Epithelial cell of proximal tubule (primary cell): ENCODE data around the gene FARSB. TPM values are rescaled to one million over a fixed set of nuclear protein-coding genes. Genes with fewer than 3 reads are reported as not detected.
"Not testable (repeated sequence)": the region's sequence is repeated elsewhere in the genome, so short reads cannot be mapped to it uniquely, and the experiment has no call there.

Source experiments
- DNase-seq: peaks from one replicate; pipeline ENCODE4 v3.0.0-alpha.2; 2011; ENCODE audit warnings: low read depth
- H3K4me3 ChIP-seq: 2 replicates; pipeline ENCODE4 v1.5.1; 2011; ENCODE audit warnings: low read depth, mild to moderate bottlenecking, low read length
- total RNA-seq: library from RNA; depleted of rRNA; stranded (reverse); fragments of >200 nt; gene quantifications from 2 replicates; pipeline ENCODE4 v1.2.3, GENCODE V29; 2015
- TF ChIP-seq, protein P1 (sequence below): conservative IDR thresholded peaks from 2 replicates; pipeline ENCODE4 v1.5.1; 2012; ENCODE audit warnings: low read depth, mild to moderate bottlenecking, low read length

The FARSB gene
- 18.3 and 34.8 TPM in 2 replicates for total RNA-seq

- H3K4me3 ChIP-seq = peak within 1 kb of the TSS; percentile 86
- TF ChIP-seq, protein P1, sequence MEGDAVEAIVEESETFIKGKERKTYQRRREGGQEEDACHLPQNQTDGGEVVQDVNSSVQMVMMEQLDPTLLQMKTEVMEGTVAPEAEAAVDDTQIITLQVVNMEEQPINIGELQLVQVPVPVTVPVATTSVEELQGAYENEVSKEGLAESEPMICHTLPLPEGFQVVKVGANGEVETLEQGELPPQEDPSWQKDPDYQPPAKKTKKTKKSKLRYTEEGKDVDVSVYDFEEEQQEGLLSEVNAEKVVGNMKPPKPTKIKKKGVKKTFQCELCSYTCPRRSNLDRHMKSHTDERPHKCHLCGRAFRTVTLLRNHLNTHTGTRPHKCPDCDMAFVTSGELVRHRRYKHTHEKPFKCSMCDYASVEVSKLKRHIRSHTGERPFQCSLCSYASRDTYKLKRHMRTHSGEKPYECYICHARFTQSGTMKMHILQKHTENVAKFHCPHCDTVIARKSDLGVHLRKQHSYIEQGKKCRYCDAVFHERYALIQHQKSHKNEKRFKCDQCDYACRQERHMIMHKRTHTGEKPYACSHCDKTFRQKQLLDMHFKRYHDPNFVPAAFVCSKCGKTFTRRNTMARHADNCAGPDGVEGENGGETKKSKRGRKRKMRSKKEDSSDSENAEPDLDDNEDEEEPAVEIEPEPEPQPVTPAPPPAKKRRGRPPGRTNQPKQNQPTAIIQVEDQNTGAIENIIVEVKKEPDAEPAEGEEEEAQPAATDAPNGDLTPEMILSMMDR = no peak
- DNase-seq = peak; percentile 89
These were observed at the start of gene FARSB for GRCh38 chr2:222655787-222656525. Gene FARSB (minus strand): TSS chr2:222656092. CDS start chr2:222656073, 19 bp downstream.

DNA sequence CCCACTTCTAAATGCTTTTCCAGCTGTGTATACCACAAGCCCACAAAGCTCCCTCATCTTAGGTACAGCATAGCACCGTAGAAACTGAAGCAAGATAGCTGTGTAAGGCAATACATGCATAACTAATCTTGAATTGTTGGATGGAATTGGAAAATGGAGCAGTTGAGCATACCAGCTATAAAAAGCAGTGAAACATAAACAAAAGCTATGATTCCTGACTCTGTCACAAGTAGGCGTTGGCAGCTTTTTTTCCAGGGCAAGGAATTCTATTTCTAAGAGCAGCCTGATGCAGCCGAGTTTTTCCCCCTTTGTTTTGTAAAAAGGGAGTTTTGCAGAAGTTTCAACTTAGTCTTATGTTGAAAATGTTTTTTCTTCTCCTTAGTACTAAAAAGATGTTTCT lies 48.0 kb upstream of the FARSB start:
- TF ChIP-seq, protein P1 = no peak
- no peak overlapping the region for H3K4me3 ChIP-seq
- no peak for DNase-seq

DNA sequence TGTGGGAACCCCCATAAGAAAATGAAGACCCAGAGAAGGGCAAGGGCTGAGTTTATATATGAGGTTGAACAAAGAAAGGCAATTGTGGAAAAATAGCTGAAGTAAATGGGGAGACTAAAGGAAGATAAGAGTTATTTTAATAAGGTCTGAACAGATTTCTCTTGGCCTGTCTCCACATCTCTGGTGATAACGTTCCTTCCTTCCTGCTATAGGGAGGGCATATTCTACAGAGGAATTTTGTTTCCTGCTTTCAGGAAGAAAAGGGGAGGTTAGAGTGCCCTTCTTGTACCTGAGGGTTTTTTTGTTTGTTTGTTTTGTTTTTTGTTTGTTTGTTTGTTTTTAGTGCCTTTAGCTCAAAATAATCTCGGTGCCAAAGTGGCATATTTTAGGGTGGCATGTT lies 47.2 kb upstream of the FARSB start:
- TF ChIP-seq, protein P1 = no peak
- no peak for DNase-seq
- H3K4me3 ChIP-seq = no peak overlapping the region

- H3K4me3 ChIP-seq = no peak overlapping the region
- DNase-seq = no peak
- TF ChIP-seq, protein P1 = no peak
These were observed 45.8 kb upstream of the FARSB start for GRCh38 chr2:222701721-222702131.

- TF ChIP-seq, protein P1 = no peak
- DNase-seq = no peak
- H3K4me3 ChIP-seq = no peak overlapping the region
These were observed 45.3 kb upstream of the FARSB start for GRCh38 chr2:222701233-222701632.

- TF ChIP-seq, protein P1 = no peak
- no peak overlapping the region for H3K4me3 ChIP-seq
- no peak for DNase-seq
These were observed 42.4 kb upstream of the FARSB start for GRCh38 chr2:222698276-222698675.

- DNase-seq = no peak
- TF ChIP-seq, protein P1 = peak; percentile 54
These were observed 37.9 kb upstream of the FARSB start for GRCh38 chr2:222693837-222694236.

GRCh38 chr2:222693413-222693812 lies 37.5 kb upstream of the FARSB start:
- not testable (repeated sequence) for H3K4me3 ChIP-seq, DNase-seq

More at GRCh38 chr2:222693837-222694236, 37.9 kb upstream of the FARSB start:
- no peak overlapping the region for H3K4me3 ChIP-seq
